Heart right ventricle (tissue), 16 donors: ENCODE measurements around the gene DKK3. TPM values are rescaled to one million over a fixed set of nuclear protein-coding genes. Genes with fewer than 3 reads are reported as not detected.

Experiments
- ATAC-seq, 8 donors: fragments of 200-7000 bp; cut with Tn5 transposase; one replicate each; pipeline ENCODE4 v1.9.1; 2020; ENCODE audit warnings: mild to moderate bottlenecking in 8 of 8, moderate library complexity in 8 of 8, moderate number of reproducible peaks in 1 of 8
- DNase-seq, 2 donors: peaks; one replicate each; pipeline ENCODE4 v3.0.0-alpha.2; 2020
- H3K27ac ChIP-seq, 10 donors: fragments of 200-600 bp; sonication (generic) in 2 of 10; one replicate each; pipeline versions ENCODE4 v1.5.0 to v1.8.0; 2020 to 2022; ENCODE audit warnings: mild to moderate bottlenecking in 3 of 10
- H3K27me3 ChIP-seq, 7 donors: fragments of 200-600 bp; one replicate each; pipeline ENCODE4 v1.8.0; 2021 to 2022; ENCODE audit warnings: mild to moderate bottlenecking in 2 of 7
- H3K36me3 ChIP-seq, 9 donors: fragments of 200-600 bp; sonication (generic) in 1 of 9; one replicate each; pipeline versions ENCODE4 v1.5.0 to v1.8.0; 2020 to 2022; ENCODE audit warnings: mild to moderate bottlenecking in 2 of 9
- H3K4me1 ChIP-seq, 9 donors: fragments of 200-600 bp; sonication (generic) in 1 of 9; one replicate each; pipeline versions ENCODE4 v1.5.0 to v1.8.0; 2020 to 2022; ENCODE audit warnings: mild to moderate bottlenecking in 4 of 9
- H3K4me3 ChIP-seq, 10 donors: fragments of 200-600 bp; sonication (generic) in 2 of 10; one replicate each; pipeline versions ENCODE4 v1.5.0 to v1.8.0; 2020 to 2022; ENCODE audit warnings: mild to moderate bottlenecking in 7 of 10, moderate library complexity in 2 of 10
- H3K9me3 ChIP-seq, 11 donors: fragments of 200-600 bp in 10 of 11; sonication (generic) in 2 of 11; one replicate each; pipeline versions ENCODE4 v1.5.0 to v1.8.0; 2013 to 2022; ENCODE audit warnings: mild to moderate bottlenecking in 2 of 11, control low read depth in 1 of 11, moderate library complexity in 1 of 11
- CTCF ChIP-seq, 9 donors: fragments of 200-600 bp; sonication (generic) in 2 of 9; IDR thresholded peaks; one replicate each; pipeline versions ENCODE4 v1.5.0 to v1.8.0; 2021 to 2022; ENCODE audit warnings: antibody characterized with exemption in 9 of 9, mild to moderate bottlenecking in 5 of 9, moderate library complexity in 1 of 9
- WGBS, 2 donors: extraction: QIAGEN DNeasy Blood & Tissue Kit; methylation state at CpG; one replicate each; pipeline ENCODE4 v1.1.7; 2013; ENCODE audit warnings: inconsistent platforms in 1 of 2; 5-methylcytosine and 5-hydroxymethylcytosine counted together
- intact Hi-C, 10 donors: fragments of 100-400 bp; cut with DNase I; formaldehyde crosslinking; loops; one replicate each; pipeline versions ENCODE4 v1.11.1 to v1.14.2; 2022
- polyA plus RNA-seq, 2 donors: library from polyadenylated mRNA; stranded (reverse); fragments of 200-250 nt; gene quantifications; one replicate each; pipeline ENCODE4 v1.2.3, GENCODE V29; 2013
- total RNA-seq, 10 donors: library from RNA; stranded (reverse); fragmentation: NEBNext Ultra II Directional in 3 of 10; extraction: Animal tissue kit (Norgen Biotek cat#: 25700) in 3 of 10; gene quantifications; one replicate each; pipeline versions ENCODE4 v1.2.1 to v1.2.4, GENCODE V29; 2021 to 2023
- donor health status: Arrhythmogenic right ventricular cardiomyopathy.
- donor health status: ischemic (EF 13 %, LVEDD 7.1; RV severe dilation, severe dysfunction).
- donor health status: healthy with polysubstance abuse.
- donor health status: DM: no; HTN: yes; CAD: no.
- donor health status: DM: no; HTN: no; CAD: no.
- donor health status: ischemic (EF 25% LVEDD 6.9; RV normal size, moderate dysfunction).
- donor health status: ischemic (EF 25% LVEDD 5.7; RV mildly dilated, moderate dysfunction).
- donor health status: healthy.
- donor health status: DM: yes; HTN: yes; CAD: no.
- donor health status: Ischemic cardiomyopathy.
- donor health status: ischemic (EF 35%, LVEDD 5.7; RV mildly dilated, moderate dysfunction).
- donor health status: nonischemic (EF 11% LVEDD 7.7; RV severe dilation, severe dysfunction).
- donor health status: DM: yes; HTN: yes; CAD: no.
- donor health status: PGD.
- donor health status: ischemic (EF 29% LVEDD 5.4; RV normal size, mild dysfunction).
- donor health status: nonischemic (EF 23%, LVEDD 6.1; RV moderate dilation, normal function).

DKK3 gene
- total and polyA plus RNA-seq, 12 donors = 113 to 1,034 (median 601) TPM

DNA sequence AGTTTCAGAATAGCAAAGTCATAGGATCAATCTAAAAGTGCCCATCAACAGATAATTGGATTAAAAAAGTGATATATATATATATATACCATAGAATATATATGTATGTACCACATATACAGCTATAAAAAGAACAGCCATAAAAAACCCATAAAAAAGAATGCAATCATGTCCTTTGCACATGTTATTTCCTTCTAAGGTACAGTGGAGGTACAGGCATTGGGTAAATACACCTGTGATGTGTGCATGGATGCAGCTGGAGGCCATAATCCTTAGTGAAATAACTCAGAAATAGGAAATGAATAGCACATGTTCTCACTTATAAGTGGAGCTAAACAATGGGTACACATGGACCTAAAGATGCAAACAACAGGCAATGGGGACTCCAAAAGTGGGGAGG, 7.1 kb upstream of the DKK3 start:
- DNase-seq (no peak), ATAC-seq (no peak)
- intact Hi-C loops = loop anchor here in 2 of 10 donors (5.0 kb wide), 2 partner anchors 38 to 43 kb away; no protein-coding TSS in a partner anchor
- Histone ChIP-seq H3K4me3 (no peak overlapping the region), H3K27ac (no peak overlapping the region), H3K27me3 (peaks cover 0 to 14% (median 0%) of the 10 kb centered on the region in 7 donors), H3K36me3 (no peaks in the 10 kb centered on the region), H3K4me1 (peaks cover 11 to 41% (median 32%) of the 10 kb centered on the region in 9 donors), H3K9me3 (no peaks in the 10 kb centered on the region)
- no peak for TF ChIP-seq CTCF (IDR thresholded peaks at IDR 0.05)

DNA sequence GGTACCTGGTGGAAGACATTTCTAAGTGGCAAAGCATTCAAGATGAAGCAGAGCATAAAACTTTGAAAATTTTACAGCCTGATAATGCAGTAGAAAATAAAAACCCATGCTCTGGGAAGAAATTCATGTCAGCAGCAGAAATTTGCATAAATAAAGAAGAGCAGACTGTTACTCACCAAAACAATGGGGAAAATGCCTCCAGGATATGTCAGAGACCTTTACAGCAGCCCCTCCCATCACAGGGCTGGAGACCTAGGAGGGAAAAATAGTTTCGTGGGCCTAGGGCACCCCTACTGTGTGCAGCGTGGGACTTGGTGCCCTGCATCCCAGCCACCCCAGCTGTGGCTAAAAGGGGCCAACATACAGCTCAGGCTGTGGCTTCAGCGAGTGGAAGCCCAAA, 5.4 kb upstream of the DKK3 start:
- no peak for TF ChIP-seq CTCF (IDR thresholded peaks at IDR 0.05)

DNA sequence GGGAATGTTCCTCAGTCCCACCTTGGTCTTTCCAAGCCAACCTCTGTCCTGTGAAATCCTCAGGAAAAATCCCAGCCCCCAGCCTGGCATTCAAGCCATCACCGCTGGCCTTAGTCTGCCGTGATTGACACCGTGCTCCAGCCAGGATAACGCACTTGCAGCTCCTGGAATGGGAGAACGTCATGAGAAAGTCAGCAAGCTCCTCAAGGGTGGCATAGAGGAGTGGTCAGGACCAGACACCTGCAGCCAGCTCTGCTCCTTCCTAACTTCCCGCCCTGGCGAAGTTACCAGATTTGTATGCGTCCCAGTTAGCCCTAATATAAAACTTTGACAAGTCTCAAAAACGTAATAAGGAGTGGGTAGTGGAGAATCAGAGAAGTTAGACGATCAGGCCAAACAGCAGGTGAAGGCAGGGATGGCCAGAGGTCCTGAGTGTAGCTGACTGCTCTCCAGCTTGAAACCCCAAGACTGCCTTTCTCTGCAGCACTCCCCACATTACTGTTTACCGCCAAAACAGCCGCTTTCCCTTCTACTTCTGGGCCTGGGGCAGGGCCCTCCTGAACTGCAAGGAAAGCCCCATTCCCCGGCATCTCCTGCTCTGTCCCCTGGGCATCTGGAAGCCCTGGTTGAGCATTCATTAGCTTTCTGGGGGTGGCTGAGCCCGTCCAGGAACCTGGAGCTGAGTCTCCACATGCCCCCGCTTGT, 1.3 kb upstream of the DKK3 start:
- peak overlapping the region in 8 of 10 donors; percentile 21 to 74 (median 50) for H3K4me3 ChIP-seq
- H3K9me3 ChIP-seq = no peaks in the 10 kb centered on the region
- intact Hi-C loops = loop anchor here in 1 of 10 donors (5.0 kb wide), 1 partner anchor 42 kb away; no protein-coding TSS in a partner anchor
- H3K27me3 ChIP-seq = peaks cover 0 to 67% (median 7%) of the 10 kb centered on the region in 7 donors
- peak in 5 of 8 donors; percentile 6 to 35 (median 20) for ATAC-seq
- TF ChIP-seq CTCF (IDR thresholded peaks at IDR 0.05) = no peak
- WGBS, 2 donors = 67 to 71% methylated on average over 15 of the region's 15 CpGs
- H3K36me3 ChIP-seq = no peaks in the 10 kb centered on the region
- peaks cover 6 to 41% (median 37%) of the 10 kb centered on the region in 9 donors for H3K4me1 ChIP-seq
- no peak for DNase-seq
- H3K27ac ChIP-seq = peak overlapping the region in 6 of 10 donors; percentile 41 to 92 (median 60)

More for the DNA sequence above, 5.4 kb upstream of the DKK3 start:
- ATAC-seq (no peak), DNase-seq (no peak)
- Histone ChIP-seq H3K27ac (no peak overlapping the region), H3K4me3 (no peak overlapping the region), H3K36me3 (no peaks in the 10 kb centered on the region), H3K9me3 (no peaks in the 10 kb centered on the region), H3K27me3 (peaks cover 0 to 29% (median 0%) of the 10 kb centered on the region in 7 donors), H3K4me1 (peaks cover 6 to 29% (median 17%) of the 10 kb centered on the region in 9 donors)
- WGBS, 2 donors = 79 to 82% methylated on average over 3 of the region's 3 CpGs
- intact Hi-C loops = no loop called here

DNA sequence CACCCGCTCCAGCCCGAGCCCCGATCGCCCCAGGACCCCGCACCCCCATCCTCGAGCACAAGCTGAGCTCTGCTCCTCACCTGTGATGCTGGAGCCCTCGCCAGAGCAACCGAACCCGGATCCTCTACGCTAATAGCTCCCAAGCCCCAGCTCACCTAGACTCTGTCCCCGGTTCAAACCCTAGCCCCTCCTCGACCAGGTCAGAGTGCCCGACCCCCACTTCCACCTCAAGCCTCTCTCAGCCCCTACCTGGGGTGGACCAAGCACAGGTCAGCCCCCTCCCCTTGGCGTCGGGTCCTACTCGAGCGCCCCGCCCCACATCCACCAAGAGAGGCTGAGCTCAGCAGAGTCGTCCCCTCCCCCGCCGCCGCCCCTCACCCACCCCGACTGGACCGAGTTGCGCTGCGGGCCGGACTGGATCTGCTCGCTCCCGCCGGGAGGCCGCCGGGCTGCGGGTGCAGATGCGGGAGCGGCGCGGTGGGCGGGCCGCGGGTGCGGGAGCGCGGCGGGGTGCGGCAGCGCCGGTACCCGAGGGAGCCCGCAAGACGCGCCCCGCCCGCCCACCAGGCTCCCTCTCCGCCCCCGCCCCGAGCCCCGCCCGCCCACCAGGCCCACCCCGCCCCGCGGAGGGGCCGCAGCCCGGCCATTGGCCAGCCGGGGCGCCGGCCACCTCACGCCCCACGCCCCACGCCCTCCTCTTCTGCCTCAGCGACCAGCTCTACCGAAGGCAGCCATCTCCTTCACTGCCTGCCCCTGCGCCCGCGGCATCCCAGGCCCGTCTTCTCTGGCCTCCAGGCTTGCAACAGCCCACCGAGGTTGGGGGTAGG, 577 bp upstream of the DKK3 start:
- peak overlapping the region; percentile 58 to 84 (median 68) for H3K4me3 ChIP-seq
- peaks cover 6 to 49% (median 41%) of the 10 kb centered on the region in 9 donors for H3K4me1 ChIP-seq
- H3K27ac ChIP-seq = peak overlapping the region; percentile 22 to 92 (median 83)
- ATAC-seq (peak; percentile 73 to 87 (median 75)), DNase-seq (peak; percentile 50 to 68)
- no peaks in the 10 kb centered on the region for H3K36me3 ChIP-seq
- WGBS, 2 donors = 1 to 3% methylated on average over 22 to 76 of the region's 76 CpGs
- peaks cover 0 to 69% (median 7%) of the 10 kb centered on the region in 7 donors for H3K27me3 ChIP-seq
- intact Hi-C loops = loop anchor here in 1 of 10 donors (5.0 kb wide), 1 partner anchor 42 kb away; no protein-coding TSS in a partner anchor
- H3K9me3 ChIP-seq = no peaks in the 10 kb centered on the region
- TF ChIP-seq CTCF (IDR thresholded peaks at IDR 0.05) = no peak
